Measurements from ENCODE around the gene FAM200B.
A peak's percentile ranks its signal among the peaks of the same experiment; 100 is the strongest.

FAM200B gene

DNA sequence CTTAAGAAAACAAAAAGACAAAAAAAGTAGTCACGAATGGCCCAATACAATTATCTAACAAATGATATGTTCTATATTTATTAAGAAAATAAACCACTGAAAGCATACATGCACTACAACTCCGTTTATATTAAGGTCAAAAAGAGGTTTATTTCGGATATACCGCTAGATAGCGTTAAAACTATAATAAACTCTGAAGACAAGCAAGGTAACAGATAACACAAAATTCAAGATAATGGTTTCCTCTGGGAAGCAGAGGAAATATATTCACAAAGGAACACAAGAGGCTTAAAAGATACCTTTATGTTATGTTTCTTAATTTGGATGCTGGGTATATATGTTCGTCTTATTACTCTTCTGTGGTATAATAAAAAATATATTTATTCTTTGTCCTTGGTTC is 4.7 kb upstream of the FAM200B start:
- Mint-ChIP-seq H3K27me3 (peaks cover 4% of the 10 kb centered on the region), H3K36me3 (ENCODE audit: low read depth) (peaks cover 14% of the 10 kb centered on the region), H3K9me3 (no peaks in the 10 kb centered on the region), H3K4me3 (no peak overlapping the region), H3K27ac (no peak overlapping the region), H3K4me1 (peaks cover 25% of the 10 kb centered on the region)
- no peak for ATAC-seq
- DNase-seq: no peak

DNA sequence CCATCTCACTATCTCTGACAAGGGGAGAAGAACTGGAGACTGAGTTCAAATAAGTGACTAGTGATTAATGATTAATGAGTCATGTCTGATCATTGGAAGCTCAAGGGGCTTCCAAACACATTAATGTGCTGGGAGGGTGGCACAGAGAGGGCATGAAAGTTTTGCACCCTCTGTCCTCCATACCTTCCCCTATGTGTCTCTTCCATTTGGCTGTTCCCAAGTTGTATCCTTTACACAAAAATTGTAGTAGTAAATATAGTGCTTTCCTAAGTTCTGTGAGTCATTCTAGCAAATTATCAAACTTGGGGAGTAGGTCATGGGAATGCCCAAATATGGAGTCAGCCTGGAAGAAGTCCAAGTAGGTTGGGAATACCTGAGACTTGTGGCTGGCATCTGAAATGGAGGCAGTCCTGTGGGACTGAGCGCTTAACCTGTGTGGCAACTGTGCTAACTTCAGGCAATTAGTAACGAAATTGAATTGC is 4.1 kb upstream of the FAM200B start:
- ATAC-seq (no peak), DNase-seq (no peak)
- peaks cover 15% of the 10 kb centered on the region for H3K36me3 Mint-ChIP-seq (ENCODE audit: low read depth)
- no peak overlapping the region for H3K4me3 Mint-ChIP-seq
- H3K9me3 Mint-ChIP-seq: no peaks in the 10 kb centered on the region
- no peak overlapping the region for H3K27ac Mint-ChIP-seq
- peaks cover 4% of the 10 kb centered on the region for H3K27me3 Mint-ChIP-seq
- peaks cover 32% of the 10 kb centered on the region for H3K4me1 Mint-ChIP-seq

DNA sequence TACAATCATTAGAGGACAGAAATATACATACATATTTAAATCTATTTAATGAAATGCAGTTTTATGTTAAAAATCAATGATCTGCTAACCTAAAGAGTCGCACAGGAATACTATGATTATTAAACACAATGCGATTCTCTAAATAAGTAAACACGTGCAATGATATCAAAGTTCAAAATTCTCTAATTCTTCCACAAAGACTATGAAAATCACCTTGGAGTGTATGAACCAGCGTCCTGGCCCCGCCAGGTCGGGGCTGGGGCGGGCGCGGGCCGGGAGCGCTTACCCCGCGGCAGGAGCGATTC is 608 bp upstream of the FAM200B start:
- peak overlapping the region; percentile 99 for H3K4me3 Mint-ChIP-seq
- no peaks in the 10 kb centered on the region for H3K9me3 Mint-ChIP-seq
- peaks cover 4% of the 10 kb centered on the region for H3K27me3 Mint-ChIP-seq
- H3K27ac Mint-ChIP-seq: peak overlapping the region; percentile 99
- ATAC-seq (no peak), DNase-seq (no peak)
- peaks cover 22% of the 10 kb centered on the region for H3K36me3 Mint-ChIP-seq (ENCODE audit: low read depth)
- H3K4me1 Mint-ChIP-seq: peaks cover 39% of the 10 kb centered on the region

DNA sequence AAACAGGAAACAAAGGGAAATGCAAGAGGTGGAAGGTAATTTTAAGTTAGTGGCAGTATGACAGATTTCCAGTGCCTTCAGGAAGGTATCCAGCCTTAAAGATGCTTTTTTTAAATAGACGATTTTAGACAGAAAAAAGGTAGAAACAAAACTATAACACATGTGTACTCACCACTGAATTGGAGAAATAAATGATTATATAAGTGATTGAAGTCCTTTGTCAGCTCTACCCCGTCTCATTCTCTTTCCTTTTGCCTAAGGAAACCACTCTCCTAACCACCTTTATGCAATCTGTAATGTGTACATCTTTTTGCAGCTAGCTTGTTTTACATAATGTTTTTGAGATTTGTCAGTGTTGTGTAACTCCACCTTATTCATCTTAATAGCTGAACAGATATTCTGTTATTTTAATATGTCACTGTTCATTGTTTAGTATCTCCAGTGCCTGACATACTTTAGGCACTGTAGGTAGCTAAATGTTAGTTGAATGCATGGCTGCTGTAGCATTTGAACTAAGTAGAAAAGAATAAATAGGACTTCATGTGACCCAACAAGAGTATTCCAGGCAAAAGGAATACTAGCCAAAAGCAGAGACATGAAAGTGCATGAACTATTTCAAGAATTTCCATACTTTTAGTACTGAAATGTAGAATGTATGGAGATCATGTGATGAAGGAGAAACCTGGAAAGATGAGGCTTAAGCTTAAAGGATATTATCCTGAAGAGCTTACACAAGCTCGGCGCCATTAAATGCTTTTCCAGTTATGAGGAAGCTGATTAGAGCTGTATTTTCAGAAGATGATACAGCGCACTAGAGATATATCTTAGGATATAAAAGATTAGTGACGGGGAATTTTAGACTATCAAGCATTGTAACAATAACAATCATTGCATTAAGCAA is 865 bp downstream of the FAM200B start:
- Mint-ChIP-seq H3K4me3 (peak overlapping the region; percentile 99), H3K27ac (peak overlapping the region; percentile 99), H3K9me3 (no peaks in the 10 kb centered on the region), H3K4me1 (peaks cover 36% of the 10 kb centered on the region), H3K36me3 (ENCODE audit: low read depth) (peaks cover 28% of the 10 kb centered on the region), H3K27me3 (peaks cover 4% of the 10 kb centered on the region)
- ATAC-seq (no peak), DNase-seq (no peak)

DNA sequence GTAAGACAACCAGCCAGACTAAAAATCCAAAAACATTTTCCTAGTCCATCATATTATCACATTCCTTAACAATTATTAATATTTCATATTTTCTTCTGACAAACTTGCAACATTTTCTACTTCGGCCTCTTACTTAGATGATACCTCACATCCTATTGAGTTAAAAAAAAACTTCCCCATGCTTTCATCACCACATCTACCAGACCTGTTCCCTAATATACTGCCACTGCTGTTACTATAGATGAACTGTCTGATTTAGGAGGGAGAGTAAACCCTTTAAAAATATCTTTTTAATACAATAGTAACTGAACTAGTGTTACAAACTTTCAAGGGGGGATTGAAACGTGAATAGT is 1.5 kb downstream of the FAM200B start:
- peaks cover 4% of the 10 kb centered on the region for H3K27me3 Mint-ChIP-seq
- DNase-seq: no peak
- no peak overlapping the region for H3K27ac Mint-ChIP-seq
- H3K4me3 Mint-ChIP-seq: peak overlapping the region; percentile 15
- peaks cover 30% of the 10 kb centered on the region for H3K36me3 Mint-ChIP-seq (ENCODE audit: low read depth)
- no peak for ATAC-seq
- H3K4me1 Mint-ChIP-seq: peaks cover 32% of the 10 kb centered on the region
- no peaks in the 10 kb centered on the region for H3K9me3 Mint-ChIP-seq

DNA sequence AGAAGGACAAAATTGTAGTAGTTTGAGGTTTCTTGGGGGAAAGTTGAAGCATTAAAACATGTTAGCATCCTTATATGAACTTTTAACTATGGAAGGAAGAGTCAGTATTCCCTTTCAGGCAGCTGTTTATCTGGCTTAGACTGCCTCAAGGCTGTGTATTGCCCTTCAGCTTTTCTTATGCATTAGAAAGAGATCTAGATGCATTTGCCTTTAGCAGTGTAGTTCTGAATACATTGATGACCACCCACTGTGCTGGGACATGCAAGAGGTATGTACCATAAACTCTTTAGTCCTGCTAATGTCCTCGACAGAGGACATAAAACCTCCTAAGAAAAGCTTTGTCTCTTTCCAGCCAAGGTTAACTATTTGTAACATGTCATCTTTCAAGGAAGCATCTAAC is 2.9 kb downstream of the FAM200B start:
- H3K9me3 Mint-ChIP-seq: no peaks in the 10 kb centered on the region
- H3K4me3 Mint-ChIP-seq: no peak overlapping the region
- peaks cover 30% of the 10 kb centered on the region for H3K4me1 Mint-ChIP-seq
- no peak overlapping the region for H3K27ac Mint-ChIP-seq
- H3K36me3 Mint-ChIP-seq (ENCODE audit: low read depth): peaks cover 30% of the 10 kb centered on the region
- ATAC-seq (no peak), DNase-seq (no peak)
- H3K27me3 Mint-ChIP-seq: peaks cover 3% of the 10 kb centered on the region

DNA sequence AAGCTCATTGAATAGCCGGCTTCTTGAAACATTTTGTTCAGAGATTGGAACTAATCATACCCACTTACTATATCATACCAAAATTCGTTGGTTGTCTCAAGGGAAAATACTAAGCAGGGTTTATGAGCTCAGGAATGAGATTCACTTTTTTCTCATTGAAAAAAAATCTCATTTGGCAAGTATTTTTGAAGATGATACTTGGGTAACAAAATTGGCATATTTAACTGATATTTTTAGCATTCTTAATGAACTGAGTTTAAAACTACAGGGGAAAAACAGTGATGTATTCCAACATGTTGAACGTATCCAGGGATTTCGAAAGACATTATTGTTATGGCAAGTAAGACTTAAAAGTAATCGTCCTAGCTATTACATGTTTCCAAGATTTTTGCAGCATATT is 6.4 kb downstream of the FAM200B start:
- DNase-seq (no peak), ATAC-seq (no peak)
- H3K27ac Mint-ChIP-seq: no peak overlapping the region
- no peak overlapping the region for H3K4me3 Mint-ChIP-seq
- peaks cover 16% of the 10 kb centered on the region for H3K36me3 Mint-ChIP-seq (ENCODE audit: low read depth)
- H3K27me3 Mint-ChIP-seq: no peaks in the 10 kb centered on the region
- H3K9me3 Mint-ChIP-seq: no peaks in the 10 kb centered on the region
- peaks cover 8% of the 10 kb centered on the region for H3K4me1 Mint-ChIP-seq

DNA sequence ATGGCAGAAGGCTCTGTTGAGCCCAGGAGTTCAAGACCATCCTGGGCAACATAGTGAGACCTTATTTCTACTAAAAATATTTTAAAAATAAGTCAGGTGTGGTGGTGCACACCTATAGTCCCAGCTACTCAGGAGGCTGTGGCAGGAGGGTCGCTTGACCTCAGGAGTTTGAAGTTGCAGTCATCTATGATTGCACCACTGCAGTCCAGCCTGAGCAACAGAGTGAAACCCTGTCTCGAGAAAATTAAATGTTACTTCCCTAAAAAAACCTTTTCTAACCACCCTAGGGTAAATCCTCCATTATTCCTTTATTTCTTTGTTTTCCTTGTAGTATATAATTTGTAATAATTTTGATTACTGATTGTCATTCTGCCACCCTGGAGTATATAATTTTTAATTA is 7.9 kb downstream of the FAM200B start:
- DNase-seq (no peak), ATAC-seq (no peak)
- Mint-ChIP-seq H3K27me3 (no peaks in the 10 kb centered on the region), H3K9me3 (no peaks in the 10 kb centered on the region), H3K27ac (no peak overlapping the region), H3K36me3 (ENCODE audit: low read depth) (peaks cover 16% of the 10 kb centered on the region), H3K4me3 (no peak overlapping the region), H3K4me1 (peaks cover 1% of the 10 kb centered on the region)

DNA sequence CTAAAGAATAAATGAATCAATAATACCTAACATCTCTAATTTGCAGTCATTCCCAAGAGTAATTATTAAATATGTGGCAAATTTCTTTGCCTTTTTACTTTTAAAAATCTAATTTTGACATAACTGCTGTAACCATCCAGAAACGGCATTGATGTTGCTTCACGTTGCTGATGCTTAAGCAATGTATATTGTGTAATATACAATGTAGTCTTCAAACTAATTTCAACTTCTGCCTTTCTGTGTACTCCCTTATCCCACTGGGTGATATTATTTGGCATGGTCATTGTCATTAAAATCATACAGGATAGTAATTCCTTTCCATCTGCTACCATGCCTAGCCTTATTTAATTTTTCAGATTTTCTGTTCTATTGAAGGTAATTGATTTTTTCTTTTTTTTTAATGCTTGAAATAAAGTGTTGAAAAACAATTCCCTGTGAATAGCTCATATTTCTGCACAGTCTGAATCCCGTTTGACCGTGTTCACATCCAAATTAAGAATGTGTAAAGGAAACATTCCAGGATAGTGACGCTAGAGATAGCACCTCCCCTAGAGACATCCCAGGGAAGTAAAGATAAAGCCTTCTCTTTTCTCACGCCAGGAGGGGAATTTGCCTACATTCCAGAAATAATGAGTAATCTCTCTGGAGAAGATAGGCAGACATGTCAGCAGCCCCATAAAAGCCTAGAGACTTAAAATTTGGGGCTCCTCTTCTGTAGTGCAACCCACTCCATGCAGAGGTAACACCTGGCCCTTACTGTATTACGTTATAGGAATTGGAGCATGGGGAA is 8.6 kb downstream of the FAM200B start:
- Mint-ChIP-seq H3K27me3 (no peaks in the 10 kb centered on the region), H3K27ac (no peak overlapping the region), H3K4me3 (no peak overlapping the region), H3K36me3 (ENCODE audit: low read depth) (peaks cover 12% of the 10 kb centered on the region), H3K9me3 (no peaks in the 10 kb centered on the region), H3K4me1 (no peaks in the 10 kb centered on the region)
- ATAC-seq (no peak), DNase-seq (no peak)

DNA sequence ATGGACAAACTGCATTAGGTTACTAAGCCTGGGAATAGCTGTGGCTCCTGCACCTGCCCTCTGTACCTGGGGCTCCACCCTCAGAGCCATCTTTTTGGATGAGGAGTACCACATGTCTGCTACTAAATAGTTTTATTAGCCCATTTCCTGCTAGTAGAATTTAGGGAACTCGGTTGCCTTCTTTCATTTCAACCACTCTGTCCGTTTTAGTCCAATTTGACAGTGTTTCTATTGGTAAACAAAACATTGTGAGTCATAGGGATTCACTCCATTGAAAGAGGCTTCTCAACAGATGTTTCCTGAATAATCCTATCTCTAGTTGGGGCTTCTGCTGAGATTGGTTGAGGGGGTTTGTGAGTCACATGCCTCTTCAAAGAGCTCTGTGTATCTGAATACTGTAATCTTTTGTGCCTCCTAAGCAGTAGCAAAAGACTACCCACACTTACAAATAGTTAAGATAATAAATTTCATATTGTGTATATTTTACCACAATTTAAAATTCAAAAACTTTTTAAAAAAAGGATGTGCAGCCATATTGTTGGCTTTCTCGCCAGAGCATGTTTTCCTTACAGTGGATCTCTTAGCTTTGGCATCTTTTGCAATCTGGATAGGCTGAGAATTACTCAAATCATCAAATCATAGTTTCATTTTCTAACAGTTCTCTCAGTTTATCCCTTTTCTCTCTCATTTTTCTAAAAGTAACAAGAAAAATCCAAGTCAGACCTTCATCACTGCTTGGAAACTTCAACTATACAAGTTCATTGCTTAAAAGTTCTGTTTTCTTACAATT is 9.9 kb downstream of the FAM200B start:
- no peaks in the 10 kb centered on the region for H3K9me3 Mint-ChIP-seq
- H3K36me3 Mint-ChIP-seq (ENCODE audit: low read depth): peaks cover 3% of the 10 kb centered on the region
- H3K4me3 Mint-ChIP-seq: no peak overlapping the region
- ATAC-seq: no peak
- no peak overlapping the region for H3K27ac Mint-ChIP-seq
- no peak for DNase-seq
- no peaks in the 10 kb centered on the region for H3K4me1 Mint-ChIP-seq
- H3K27me3 Mint-ChIP-seq: no peaks in the 10 kb centered on the region

DNA sequence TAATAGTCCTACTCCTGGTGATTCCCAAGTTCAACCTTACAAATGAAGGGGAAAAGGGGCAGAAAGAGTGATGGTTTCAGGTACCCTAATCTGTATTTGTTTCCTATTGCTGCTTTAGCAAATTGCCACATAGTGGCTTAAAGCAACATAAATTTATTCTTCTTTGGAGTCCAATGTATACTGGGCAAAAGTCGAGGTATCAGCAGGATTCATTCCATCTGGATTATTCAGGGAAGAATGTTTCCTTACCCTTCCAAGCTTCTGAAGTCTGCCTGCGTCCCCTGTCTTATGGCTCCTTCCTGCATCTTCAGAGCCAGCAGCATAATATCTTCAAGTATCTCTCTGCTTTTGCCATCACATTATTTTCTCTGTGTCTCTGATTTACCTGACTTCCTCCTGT is 11.0 kb downstream of the FAM200B start:
- Mint-ChIP-seq H3K27ac (no peak overlapping the region), H3K36me3 (ENCODE audit: low read depth) (peaks cover 2% of the 10 kb centered on the region), H3K4me1 (no peaks in the 10 kb centered on the region), H3K4me3 (no peak overlapping the region), H3K9me3 (no peaks in the 10 kb centered on the region), H3K27me3 (no peaks in the 10 kb centered on the region)
- ATAC-seq (no peak), DNase-seq (no peak)

DNA sequence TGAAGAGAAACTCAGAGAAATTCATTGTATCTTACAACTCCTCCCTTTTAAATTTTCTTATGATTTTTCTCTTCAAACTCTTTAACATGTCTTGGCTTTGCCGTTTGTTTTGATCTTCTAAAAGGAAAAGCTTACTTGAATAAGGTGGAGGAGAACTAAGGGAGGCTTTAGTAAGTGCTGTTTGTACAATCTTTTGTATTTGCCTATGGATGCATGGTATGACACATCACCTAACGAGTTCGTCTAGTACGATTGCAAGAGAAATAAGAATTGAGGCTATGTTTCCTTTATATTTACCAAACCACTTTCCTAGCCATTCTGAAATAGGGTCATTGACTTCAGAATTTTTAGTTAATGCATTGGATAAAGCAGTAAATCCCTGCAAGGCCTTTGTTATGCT is 12.8 kb downstream of the FAM200B start:
- Mint-ChIP-seq H3K27ac (no peak overlapping the region), H3K36me3 (ENCODE audit: low read depth) (no peaks in the 10 kb centered on the region), H3K27me3 (peaks cover 1% of the 10 kb centered on the region), H3K9me3 (no peaks in the 10 kb centered on the region), H3K4me1 (no peaks in the 10 kb centered on the region), H3K4me3 (no peak overlapping the region)
- ATAC-seq: no peak
- DNase-seq: no peak

DNA sequence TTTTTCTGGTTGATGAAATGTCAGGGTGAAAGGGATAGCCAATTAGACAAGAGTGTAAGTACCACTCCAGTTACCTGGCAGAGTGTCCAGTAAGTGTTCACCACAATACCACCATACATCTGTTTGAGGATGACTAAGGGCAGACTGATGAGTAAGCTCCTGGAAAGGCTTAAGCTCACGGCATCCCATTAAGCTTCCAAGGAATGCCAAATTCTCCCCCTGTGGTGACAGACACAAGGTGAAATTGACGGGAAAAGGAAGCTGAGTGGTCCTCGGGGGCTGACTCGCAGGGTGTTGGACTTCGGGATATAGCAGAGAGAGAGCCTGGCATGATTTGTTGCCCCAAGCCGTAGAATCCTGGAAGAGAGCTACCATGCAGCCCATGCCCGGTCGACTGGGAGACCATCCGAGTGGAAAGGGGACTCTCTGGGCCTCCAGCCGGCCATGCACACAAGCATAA is 13.6 kb downstream of the FAM200B start:
- Mint-ChIP-seq H3K27me3 (peaks cover 7% of the 10 kb centered on the region), H3K27ac (no peak overlapping the region), H3K4me3 (no peak overlapping the region), H3K4me1 (no peaks in the 10 kb centered on the region), H3K36me3 (ENCODE audit: low read depth) (no peaks in the 10 kb centered on the region), H3K9me3 (no peaks in the 10 kb centered on the region)
- DNase-seq (no peak), ATAC-seq (no peak)

DNA sequence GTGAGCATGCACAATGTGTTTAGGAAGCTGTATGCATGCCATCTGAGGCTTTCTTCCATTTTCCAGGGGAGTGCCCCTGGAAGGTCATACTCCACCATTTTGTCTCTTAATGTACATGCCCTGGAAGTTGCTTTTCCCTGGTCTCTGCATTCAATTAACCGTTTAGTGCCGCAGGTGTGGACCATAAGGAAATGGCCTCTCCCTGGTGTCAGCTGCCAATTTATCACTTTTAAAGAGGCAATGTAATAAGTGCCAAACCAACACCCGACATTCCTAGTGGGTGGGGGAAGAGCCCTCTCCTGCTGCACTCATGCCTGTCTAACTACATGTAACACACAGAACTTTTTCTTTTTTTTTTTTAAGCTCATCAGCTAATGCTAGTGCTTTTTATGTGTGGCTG is 14.1 kb downstream of the FAM200B start:
- Mint-ChIP-seq H3K27me3 (peaks cover 7% of the 10 kb centered on the region), H3K4me1 (no peaks in the 10 kb centered on the region), H3K27ac (no peak overlapping the region), H3K4me3 (no peak overlapping the region), H3K9me3 (no peaks in the 10 kb centered on the region), H3K36me3 (ENCODE audit: low read depth) (no peaks in the 10 kb centered on the region)
- DNase-seq: no peak
- no peak for ATAC-seq
